Spleen (tissue), 11 donors: Measurements from ENCODE around the gene DCTPP1. TPM values are rescaled to one million over a fixed set of nuclear protein-coding genes. Genes with fewer than 3 reads are reported as not detected.
A peak's percentile ranks its signal among the peaks of the same experiment; 100 is the strongest.

Experiments
- DNase-seq: peaks from one replicate; pipeline ENCODE4 v3.0.0-alpha.2; 2020
- H3K27ac ChIP-seq, 8 donors: fragments of 200-600 bp; sonication (generic) in 7 of 8; 1 replicate in 4 of 8; 2 replicates in 4 of 8; pipeline versions ENCODE4 v1.5.0 to v1.8.0; 2016 to 2021; ENCODE audit warnings: inconsistent platforms in 4 of 8, mild to moderate bottlenecking in 4 of 8, moderate library complexity in 1 of 8
- H3K27me3 ChIP-seq, 7 donors: fragments of 200-600 bp; sonication (generic) in 6 of 7; replicated peaks in 1 of 7; 1 replicate in 4 of 7; 2 replicates in 3 of 7; pipeline versions ENCODE4 v1.5.0 to v1.8.0; 2016 to 2021; ENCODE audit warnings: inconsistent platforms in 3 of 7, mild to moderate bottlenecking in 1 of 7
- H3K36me3 ChIP-seq, 6 donors: fragments of 200-600 bp; sonication (generic) in 5 of 6; 1 replicate in 4 of 6; 2 replicates in 2 of 6; pipeline versions ENCODE4 v1.5.0 to v1.8.0; 2016 to 2021; ENCODE audit warnings: inconsistent platforms in 2 of 6
- H3K4me1 ChIP-seq, 6 donors: fragments of 200-600 bp; sonication (generic) in 5 of 6; 1 replicate in 3 of 6; 2 replicates in 3 of 6; pipeline versions ENCODE4 v1.5.0 to v1.8.0; 2016 to 2021; ENCODE audit warnings: inconsistent platforms in 3 of 6
- H3K4me3 ChIP-seq, 8 donors: fragments of 200-600 bp; sonication (generic) in 7 of 8; 1 replicate in 4 of 8; 2 replicates in 4 of 8; pipeline versions ENCODE4 v1.5.0 to v1.8.0; 2016 to 2021; ENCODE audit warnings: inconsistent platforms in 4 of 8, mild to moderate bottlenecking in 4 of 8, moderate library complexity in 2 of 8
- H3K9me3 ChIP-seq, 8 donors: fragments of 200-600 bp; sonication (generic) in 7 of 8; 1 replicate in 4 of 8; 2 replicates in 4 of 8; pipeline versions ENCODE4 v1.5.0 to v1.8.0; 2016 to 2021; ENCODE audit warnings: inconsistent platforms in 4 of 8
- POLR2A ChIP-seq, 3 donors: fragments of 450-650 bp; IDR thresholded peaks; one replicate each; pipeline ENCODE4 v1.5.1; 2017; ENCODE audit warnings: antibody characterized with exemption in 3 of 3, mild to moderate bottlenecking in 1 of 3
- POLR2AphosphoS5 ChIP-seq, 3 donors: sonication (generic); formaldehyde crosslinking; IDR thresholded peaks; one replicate each; pipeline ENCODE4 v1.5.1; 2017; ENCODE audit warnings: antibody characterized with exemption in 3 of 3
- WGBS, 5 donors: extraction: QIAGEN DNeasy Blood & Tissue Kit in 3 of 5; methylation state at CpG; one replicate each; pipeline versions ENCODE4 v1.1.5 to v1.1.7; 2013 to 2018; 5-methylcytosine and 5-hydroxymethylcytosine counted together
- intact Hi-C: fragments of 100-400 bp; cut with DNase I; formaldehyde crosslinking; loops from one replicate; pipeline ENCODE4 v1.15.0; 2023; ENCODE audit warnings: low total_unique reads
- polyA plus RNA-seq, 3 donors: library from polyadenylated mRNA; stranded (reverse); fragments of 200-250 nt; gene quantifications; one replicate each; pipeline ENCODE4 v1.2.1, GENCODE V29; 2013
- total RNA-seq, 7 donors: library from RNA; depleted of rRNA in 3 of 7; stranded (reverse); fragments of >200 nt in 3 of 7; fragmentation: NEBNext Ultra II Directional in 4 of 7; extraction: Animal tissue kit (Norgen Biotek cat#: 25700) in 4 of 7; gene quantifications; one replicate each; pipeline versions ENCODE4 v1.1.0 to v1.2.1, GENCODE V29; 2016 to 2021
- TF ChIP-seq, protein P1 (sequence below), 11 experiments: fragments of 200-600 bp in 7 of 11; fragments of 450-650 bp in 4 of 11; sonication (generic) in 4 of 11; IDR thresholded peaks in 8 of 11; conservative IDR thresholded peaks in 3 of 11; 1 replicate in 7 of 11; 2 replicates in 4 of 11; pipeline versions ENCODE4 v1.4.0 to v1.8.0; 2016 to 2021; ENCODE audit warnings: antibody characterized with exemption in 11 of 11, inconsistent platforms in 4 of 11, mild to moderate bottlenecking in 1 of 11
- donor health status: healthy with polysubstance abuse.
- donor health status: DM: no; HTN: no; CAD: no; lungs with moderate emphysema.
- donor health status: DM: no; HTN: no; CAD: no.
- donor health status: Bipolar disorder and iron deficiency.
- donor health status: healthy.
- donor health status: DM: no; HTN: no; CAD: no.
- donor health status: DM: yes; HTN: yes; CAD: no.

DCTPP1 gene
- total and polyA plus RNA-seq, 10 donors = 17.6 to 49.1 (median 29.0) TPM

- Histone ChIP-seq H3K27me3 (no peaks in the 10 kb centered on the region), H3K36me3 (peaks cover 0 to 11% (median 0%) of the 10 kb centered on the region in 6 donors), H3K9me3 (no peaks in the 10 kb centered on the region), H3K4me1 (peaks cover 23 to 82% (median 52%) of the 10 kb centered on the region in 6 donors), H3K27ac (peak overlapping the region in 6 of 8 donors; percentile 70 to 100 (median 100)), H3K4me3 (no peak overlapping the region)
- intact Hi-C loops = no loop called here
- TF ChIP-seq, protein P1, sequence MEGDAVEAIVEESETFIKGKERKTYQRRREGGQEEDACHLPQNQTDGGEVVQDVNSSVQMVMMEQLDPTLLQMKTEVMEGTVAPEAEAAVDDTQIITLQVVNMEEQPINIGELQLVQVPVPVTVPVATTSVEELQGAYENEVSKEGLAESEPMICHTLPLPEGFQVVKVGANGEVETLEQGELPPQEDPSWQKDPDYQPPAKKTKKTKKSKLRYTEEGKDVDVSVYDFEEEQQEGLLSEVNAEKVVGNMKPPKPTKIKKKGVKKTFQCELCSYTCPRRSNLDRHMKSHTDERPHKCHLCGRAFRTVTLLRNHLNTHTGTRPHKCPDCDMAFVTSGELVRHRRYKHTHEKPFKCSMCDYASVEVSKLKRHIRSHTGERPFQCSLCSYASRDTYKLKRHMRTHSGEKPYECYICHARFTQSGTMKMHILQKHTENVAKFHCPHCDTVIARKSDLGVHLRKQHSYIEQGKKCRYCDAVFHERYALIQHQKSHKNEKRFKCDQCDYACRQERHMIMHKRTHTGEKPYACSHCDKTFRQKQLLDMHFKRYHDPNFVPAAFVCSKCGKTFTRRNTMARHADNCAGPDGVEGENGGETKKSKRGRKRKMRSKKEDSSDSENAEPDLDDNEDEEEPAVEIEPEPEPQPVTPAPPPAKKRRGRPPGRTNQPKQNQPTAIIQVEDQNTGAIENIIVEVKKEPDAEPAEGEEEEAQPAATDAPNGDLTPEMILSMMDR (IDR thresholded peaks at IDR 0.05 in 8 of 11, conservative IDR thresholded peaks at IDR 0.05 in 3 of 11) = no peak
- TF ChIP-seq POLR2AphosphoS5 (IDR thresholded peaks at IDR 0.05) = no peak
- TF ChIP-seq POLR2A (IDR thresholded peaks at IDR 0.05) = no peak
- 85 to 95% (median 90%) methylated on average over 4 of the region's 4 CpGs for WGBS, 5 donors
- DNase-seq = no peak
These were observed 49.6 kb downstream of the DCTPP1 start for GRCh38 chr16:30380072-30380802.

- Histone ChIP-seq H3K27me3 (no peaks in the 10 kb centered on the region), H3K36me3 (peaks cover 0 to 11% (median 0%) of the 10 kb centered on the region in 6 donors), H3K4me3 (peak overlapping the region; percentile 30 to 87 (median 70)), H3K27ac (peak overlapping the region; percentile 99 to 100 (median 100)), H3K4me1 (peaks cover 23 to 81% (median 52%) of the 10 kb centered on the region in 6 donors), H3K9me3 (no peaks in the 10 kb centered on the region)
- DNase-seq = no peak
- 23 to 38% (median 28%) methylated on average over 19 to 27 of the region's 27 CpGs for WGBS, 5 donors
- TF ChIP-seq POLR2A (IDR thresholded peaks at IDR 0.05) (no peak), POLR2AphosphoS5 (IDR thresholded peaks at IDR 0.05) (no peak)
- TF ChIP-seq, protein P1 (IDR thresholded peaks at IDR 0.05 in 8 of 11, conservative IDR thresholded peaks at IDR 0.05 in 3 of 11) = no peak
- intact Hi-C loops = no loop called here
These were observed 50.6 kb downstream of the DCTPP1 start for GRCh38 chr16:30379158-30379783.

DNA sequence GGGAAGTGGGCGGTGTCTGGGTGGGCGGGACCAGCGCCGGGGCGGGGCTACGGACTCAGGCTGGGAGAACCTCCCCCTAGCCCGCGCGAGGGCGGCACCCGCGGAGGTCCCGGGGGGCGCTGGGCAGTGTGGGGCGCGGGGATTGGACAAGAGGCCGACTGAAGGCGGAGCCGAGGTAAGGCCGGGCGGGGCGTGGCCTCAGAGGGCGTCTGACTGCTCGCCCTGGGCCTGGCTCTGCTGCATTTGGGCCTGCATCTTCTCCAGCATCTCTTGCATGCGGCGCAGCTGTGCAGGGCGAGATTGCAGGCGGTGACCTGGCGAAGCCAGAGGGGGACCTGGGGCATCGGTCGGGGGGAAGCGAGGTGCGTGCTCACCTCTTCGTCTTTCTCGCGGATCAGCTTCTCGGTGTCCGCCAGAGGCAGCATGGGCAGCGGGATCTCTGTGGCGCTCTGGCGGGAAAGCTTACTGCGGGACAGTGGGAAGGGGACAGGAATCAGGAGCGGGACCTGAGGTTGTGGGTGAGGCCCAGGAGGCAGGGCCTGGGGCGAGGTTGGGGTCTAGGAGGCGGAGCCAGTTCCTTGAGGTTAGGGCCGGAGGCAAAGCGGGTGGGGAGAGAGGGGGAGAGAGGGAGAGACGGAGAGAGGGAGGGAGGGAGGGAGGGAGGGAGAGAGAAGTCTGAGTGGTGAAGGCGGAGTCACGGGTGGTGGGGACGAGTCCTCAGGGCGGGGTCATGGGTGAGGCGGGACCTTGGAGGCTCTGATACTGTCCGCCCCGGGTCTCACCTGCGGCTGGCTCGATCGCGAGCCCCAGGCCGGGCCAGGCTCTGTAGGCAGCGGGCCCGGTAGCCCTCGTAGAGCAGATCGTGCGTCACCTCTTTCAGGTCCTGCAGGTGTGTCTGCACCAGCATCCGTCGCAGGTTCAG is 51.3 kb downstream of the DCTPP1 start:
- peak; percentile 100 for DNase-seq
- H3K9me3 ChIP-seq = no peaks in the 10 kb centered on the region
- intact Hi-C loops = no loop called here
- no peaks in the 10 kb centered on the region for H3K27me3 ChIP-seq
- H3K27ac ChIP-seq = peak overlapping the region; percentile 99 to 100 (median 100)
- peak overlapping the region; percentile 50 to 87 (median 70) for H3K4me3 ChIP-seq
- H3K4me1 ChIP-seq = peaks cover 23 to 73% (median 49%) of the 10 kb centered on the region in 6 donors
- 0 to 2% (median 1%) methylated on average over 41 to 67 of the region's 67 CpGs for WGBS, 5 donors
- peaks cover 0 to 11% (median 0%) of the 10 kb centered on the region in 6 donors for H3K36me3 ChIP-seq
- TF ChIP-seq POLR2A (IDR thresholded peaks at IDR 0.05) = peak in 1 of 3 donors; percentile 25
- TF ChIP-seq, protein P1 (IDR thresholded peaks at IDR 0.05 in 8 of 11, conservative IDR thresholded peaks at IDR 0.05 in 3 of 11) = peak in 5 of 11 experiments; percentile 10 to 36 (median 25)
- TF ChIP-seq POLR2AphosphoS5 (IDR thresholded peaks at IDR 0.05) = peak; percentile 85 to 89 (median 88)
